Breast epithelium (tissue), 3 donors: ENCODE data around the gene TP53AIP1.

Experiments used
- POLR2A ChIP-seq: fragments of 450-650 bp; IDR thresholded peaks from one replicate; pipeline ENCODE4 v1.6.1; 2016; ENCODE audit warnings: antibody characterized with exemption, mild to moderate bottlenecking, moderate library complexity
- TF ChIP-seq, protein P1 (sequence below), 3 donors: fragments of 450-650 bp; IDR thresholded peaks; one replicate each; pipeline ENCODE4 v1.5.1; 2016 to 2017; ENCODE audit warnings: antibody characterized with exemption in 3 of 3, mild to moderate bottlenecking in 3 of 3, moderate library complexity in 3 of 3

- TF ChIP-seq, protein P1, sequence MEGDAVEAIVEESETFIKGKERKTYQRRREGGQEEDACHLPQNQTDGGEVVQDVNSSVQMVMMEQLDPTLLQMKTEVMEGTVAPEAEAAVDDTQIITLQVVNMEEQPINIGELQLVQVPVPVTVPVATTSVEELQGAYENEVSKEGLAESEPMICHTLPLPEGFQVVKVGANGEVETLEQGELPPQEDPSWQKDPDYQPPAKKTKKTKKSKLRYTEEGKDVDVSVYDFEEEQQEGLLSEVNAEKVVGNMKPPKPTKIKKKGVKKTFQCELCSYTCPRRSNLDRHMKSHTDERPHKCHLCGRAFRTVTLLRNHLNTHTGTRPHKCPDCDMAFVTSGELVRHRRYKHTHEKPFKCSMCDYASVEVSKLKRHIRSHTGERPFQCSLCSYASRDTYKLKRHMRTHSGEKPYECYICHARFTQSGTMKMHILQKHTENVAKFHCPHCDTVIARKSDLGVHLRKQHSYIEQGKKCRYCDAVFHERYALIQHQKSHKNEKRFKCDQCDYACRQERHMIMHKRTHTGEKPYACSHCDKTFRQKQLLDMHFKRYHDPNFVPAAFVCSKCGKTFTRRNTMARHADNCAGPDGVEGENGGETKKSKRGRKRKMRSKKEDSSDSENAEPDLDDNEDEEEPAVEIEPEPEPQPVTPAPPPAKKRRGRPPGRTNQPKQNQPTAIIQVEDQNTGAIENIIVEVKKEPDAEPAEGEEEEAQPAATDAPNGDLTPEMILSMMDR (IDR thresholded peaks at IDR 0.05), result no peak
- no peak for TF ChIP-seq POLR2A
These were observed 28.0 kb upstream of the TP53AIP1 start for GRCh38 chr11:128970598-128971190.
